CD4-positive, alpha-beta T cell treated with Interleukin-1 beta for 1 hour (primary cell): ENCODE measurements around the gene CDK14.

Source experiments
- DNase-seq, 2 donors: peaks; one replicate each; pipeline ENCODE4 v3.0.0-alpha.2; 2020 to 2022

CDK14 gene

GRCh38 chr7:91242097-91242844 lies 646.1 kb downstream of the CDK14 start:
- no peak for DNase-seq

DNA sequence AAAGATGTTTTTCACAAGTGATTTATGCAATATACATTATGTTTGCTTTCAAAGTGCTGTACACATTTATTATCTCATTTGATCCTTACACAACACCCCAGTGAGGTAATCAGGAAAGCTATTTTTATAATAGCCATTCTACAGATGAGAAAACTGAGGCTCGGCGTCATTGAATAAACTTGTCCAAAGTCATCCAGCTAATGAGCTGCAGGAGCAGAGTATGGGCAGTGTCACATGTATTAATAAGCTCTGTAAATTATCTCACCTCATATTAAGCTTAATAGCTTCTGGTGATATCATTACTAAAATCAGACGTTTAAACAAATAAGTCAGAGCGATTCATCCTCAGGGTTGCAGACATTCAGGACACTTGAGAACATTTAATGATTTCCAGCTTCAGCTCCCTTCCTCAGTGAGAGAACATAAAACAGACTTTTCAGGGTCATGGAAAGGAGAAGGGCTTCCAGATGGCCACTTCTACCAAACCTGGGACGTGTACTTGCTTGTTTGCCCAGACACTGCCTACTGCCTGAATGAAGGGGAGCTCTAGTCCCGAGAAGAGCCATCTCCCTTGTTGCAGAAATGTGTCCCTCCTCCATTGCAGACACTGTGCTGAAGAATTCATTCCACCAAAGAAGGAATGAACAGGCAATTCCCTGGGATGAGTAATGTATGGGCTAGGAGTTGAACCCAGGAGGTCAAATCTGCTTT lies 647.6 kb downstream of the CDK14 start:
- DNase-seq = no peak

DNA sequence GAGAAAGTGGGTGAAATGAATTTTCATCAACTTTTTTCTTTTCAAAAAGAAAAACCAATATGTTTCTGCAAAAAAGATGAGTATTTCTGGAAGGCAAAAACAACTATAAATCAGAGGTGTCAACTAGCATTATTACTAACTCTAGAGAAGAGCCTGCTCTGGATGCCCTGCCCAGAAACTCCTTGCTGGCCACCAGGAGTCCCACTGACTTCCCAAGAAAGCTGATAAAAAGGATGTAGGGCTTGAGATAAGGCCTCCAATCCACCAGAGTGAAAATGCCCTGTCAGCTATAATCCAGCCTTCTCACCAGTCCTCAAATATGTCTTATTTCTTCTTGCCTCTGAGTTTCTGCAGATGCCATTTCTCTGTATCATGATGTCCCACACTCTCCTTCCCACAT lies 651.4 kb downstream of the CDK14 start:
- no peak for DNase-seq

DNA sequence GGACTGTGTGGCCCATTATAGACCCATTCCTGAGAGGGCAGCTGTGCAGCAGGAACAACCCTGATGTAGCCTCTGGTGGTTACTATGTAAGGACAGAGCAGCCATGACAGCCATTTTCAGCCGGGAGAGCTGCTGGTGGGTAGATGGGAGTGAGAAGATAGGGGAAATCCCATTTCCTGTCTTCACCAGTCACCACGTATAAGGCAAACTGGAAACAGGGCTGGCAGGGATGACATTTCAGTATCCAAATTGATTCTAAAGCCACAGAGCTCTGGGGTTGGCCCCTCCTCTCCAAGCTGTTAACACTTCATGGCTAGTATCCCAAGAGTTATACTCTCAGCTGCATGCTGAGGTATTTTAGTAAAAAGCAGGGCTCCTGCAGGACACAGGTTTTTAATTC lies 652.9 kb downstream of the CDK14 start:
- no peak for DNase-seq

DNA sequence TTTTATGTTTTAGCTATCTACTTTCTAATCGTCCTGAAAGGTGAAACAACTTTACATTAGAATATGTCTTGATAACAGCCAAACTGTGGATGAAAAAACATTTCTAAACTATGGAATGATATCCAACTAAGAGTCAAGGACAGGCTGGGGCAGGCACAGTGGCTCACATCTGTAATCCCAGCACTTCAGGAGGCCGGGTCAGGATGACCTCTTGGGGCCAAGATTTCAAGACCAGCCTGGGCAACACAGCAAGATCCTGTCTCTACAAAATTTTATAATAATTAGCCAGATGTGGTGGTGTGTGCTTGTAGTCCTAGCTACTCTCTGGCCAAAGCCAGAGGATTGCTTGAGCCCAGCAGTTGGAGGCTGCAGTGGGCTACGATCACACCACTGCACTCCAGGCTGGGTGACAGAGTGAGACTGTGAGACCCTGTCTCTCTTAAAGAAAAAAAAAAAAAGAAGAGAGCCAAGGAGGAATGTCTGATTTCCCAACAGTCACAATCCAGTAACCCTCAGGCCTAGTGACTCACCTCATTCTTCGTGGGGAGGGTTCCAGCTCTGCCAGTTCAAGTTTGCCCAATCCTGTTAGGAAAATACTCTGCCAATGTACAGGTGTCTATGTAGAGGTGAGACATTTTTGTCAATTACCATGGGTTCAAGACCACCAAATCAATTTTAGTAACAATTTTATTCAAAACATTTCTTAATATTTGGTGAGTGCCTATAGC lies 653.5 kb downstream of the CDK14 start:
- no peak for DNase-seq

DNA sequence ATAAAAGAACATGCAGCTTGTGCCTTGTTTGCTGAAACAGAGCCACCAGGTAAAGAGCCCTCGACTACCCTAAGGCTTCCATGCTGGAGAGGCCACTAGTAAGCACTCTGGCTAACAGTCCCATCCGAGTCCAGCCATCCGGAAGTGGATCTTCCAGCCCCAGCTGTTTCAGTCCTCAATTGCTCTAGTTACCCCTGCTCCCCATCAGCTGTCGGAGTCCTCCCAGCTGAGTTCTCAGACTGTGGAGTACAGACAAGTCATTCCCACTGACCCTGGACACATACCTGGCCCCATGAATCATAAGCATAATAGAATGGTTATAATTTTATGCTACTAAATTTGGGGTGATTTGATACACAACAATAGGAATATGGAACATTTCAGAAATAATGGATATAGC lies 654.6 kb downstream of the CDK14 start:
- DNase-seq = no peak

DNA sequence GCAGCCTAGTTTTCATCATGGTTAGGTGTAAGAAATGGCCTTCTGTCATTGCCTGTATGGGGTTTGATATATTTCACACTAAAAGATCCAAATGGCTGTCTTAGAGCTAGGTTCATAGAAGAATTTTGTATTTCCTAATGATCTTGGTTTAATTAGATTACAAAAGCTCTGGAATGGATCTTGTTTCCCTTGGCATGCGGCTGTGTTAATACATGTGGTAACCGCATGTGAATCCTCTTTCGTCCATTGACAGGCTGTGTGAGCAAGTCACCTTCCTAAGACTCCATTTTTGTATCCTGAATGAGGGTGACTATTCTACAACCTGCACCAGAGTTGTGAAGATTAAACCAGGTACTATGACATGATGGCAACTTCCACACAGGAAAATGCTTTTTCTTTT lies 655.8 kb downstream of the CDK14 start:
- no peak for DNase-seq
